Measurements from ENCODE around the gene VAV3.

The VAV3 gene

GRCh38 chr1:107807405-107807804, 157.6 kb downstream of the VAV3 start:
- no peak for TF ChIP-seq ZNF274 (IDR thresholded peaks at IDR 0.05; ENCODE audit: low read depth, low read length)
- H3K4me3 ChIP-seq (ENCODE audit: low read length), result no peak overlapping the region

DNA sequence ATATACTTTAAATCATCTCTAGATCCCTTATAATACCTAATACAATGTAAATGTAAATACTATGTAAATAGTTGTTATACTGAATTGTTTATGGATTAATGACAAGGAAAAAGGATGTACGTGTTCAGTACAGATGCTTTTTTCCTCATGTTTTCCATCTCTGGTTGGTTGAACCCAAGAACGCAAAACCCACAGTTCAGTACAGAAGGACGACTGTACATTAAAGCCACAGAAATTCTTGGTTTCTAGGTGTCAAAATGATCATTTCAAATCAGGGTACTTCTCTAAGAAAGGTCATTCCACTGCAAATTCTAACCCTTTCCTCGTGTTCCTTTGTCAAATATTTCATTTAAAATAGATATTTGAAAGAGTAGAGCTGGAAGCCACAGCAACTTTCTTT, 158.1 kb downstream of the VAV3 start:
- TF ChIP-seq ZNF274 (IDR thresholded peaks at IDR 0.05; ENCODE audit: low read depth, low read length), result no peak
- H3K4me3 ChIP-seq (ENCODE audit: low read length), result no peak overlapping the region

DNA sequence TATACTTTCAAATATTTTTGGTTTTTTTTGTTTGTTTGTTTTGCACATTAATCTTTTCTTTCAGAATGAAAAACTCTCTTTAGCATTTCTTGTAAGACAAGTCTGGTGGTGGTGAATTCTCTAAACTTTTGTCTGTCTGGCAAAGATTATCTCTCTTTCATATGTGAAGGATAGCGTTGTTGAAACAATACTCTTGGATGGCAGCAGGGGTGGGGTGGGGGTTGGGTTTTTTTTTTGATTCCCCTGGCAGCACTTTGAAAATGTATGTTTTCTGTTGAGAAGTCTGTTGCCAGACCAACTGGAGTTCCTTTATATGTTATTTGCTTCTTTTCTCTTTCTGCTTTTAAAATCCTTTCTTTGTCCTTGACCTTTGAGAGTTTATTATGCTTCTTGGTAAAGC, 160.2 kb downstream of the VAV3 start:
- TF ChIP-seq ZNF274 (IDR thresholded peaks at IDR 0.05; ENCODE audit: low read depth, low read length), result no peak
- H3K4me3 ChIP-seq (ENCODE audit: low read length), result no peak overlapping the region

GRCh38 chr1:107804134-107804533, 160.8 kb downstream of the VAV3 start:
- no peak for TF ChIP-seq ZNF274 (IDR thresholded peaks at IDR 0.05; ENCODE audit: low read depth, low read length)
- no peak overlapping the region for H3K4me3 ChIP-seq (ENCODE audit: low read length)

GRCh38 chr1:107803579-107803978, 161.4 kb downstream of the VAV3 start:
- no peak for TF ChIP-seq ZNF274 (IDR thresholded peaks at IDR 0.05; ENCODE audit: low read depth, low read length)
- no peak overlapping the region for H3K4me3 ChIP-seq (ENCODE audit: low read length)

GRCh38 chr1:107802654-107803053, 162.3 kb downstream of the VAV3 start:
- no peak overlapping the region for H3K4me3 ChIP-seq (ENCODE audit: low read length)
- no peak for TF ChIP-seq ZNF274 (IDR thresholded peaks at IDR 0.05; ENCODE audit: low read depth, low read length)

- TF ChIP-seq ZNF274 (IDR thresholded peaks at IDR 0.05; ENCODE audit: low read depth, low read length), result no peak
- H3K4me3 ChIP-seq (ENCODE audit: low read length), result no peak overlapping the region
These were observed 169.0 kb downstream of the VAV3 start for GRCh38 chr1:107795994-107796393.

- H3K4me3 ChIP-seq (ENCODE audit: low read length), result no peak overlapping the region
- no peak for TF ChIP-seq ZNF274 (IDR thresholded peaks at IDR 0.05; ENCODE audit: low read depth, low read length)
These were observed 169.5 kb downstream of the VAV3 start for GRCh38 chr1:107795441-107795840.

DNA sequence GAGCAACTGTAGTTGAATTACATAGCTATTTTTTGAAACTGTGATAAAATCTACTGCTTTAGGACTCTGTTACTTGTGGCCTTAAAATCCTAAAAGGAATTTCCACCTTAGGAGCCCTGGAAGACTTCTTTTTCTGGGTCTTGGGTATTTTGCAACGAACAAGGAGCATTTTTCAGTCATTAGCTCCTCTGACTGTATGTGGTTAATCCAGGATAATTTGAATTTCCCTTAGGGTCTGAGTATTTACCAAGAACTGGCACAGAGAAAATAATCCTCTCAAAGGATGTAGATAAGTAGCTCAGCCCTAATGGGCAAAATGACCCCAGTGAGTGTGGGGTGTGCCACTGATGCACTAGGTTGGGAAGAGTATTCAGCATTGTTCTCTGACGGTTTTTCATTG, 170.4 kb downstream of the VAV3 start:
- H3K4me3 ChIP-seq (ENCODE audit: low read length), result no peak overlapping the region
- no peak for TF ChIP-seq ZNF274 (IDR thresholded peaks at IDR 0.05; ENCODE audit: low read depth, low read length)

- TF ChIP-seq ZNF274 (IDR thresholded peaks at IDR 0.05; ENCODE audit: low read depth, low read length), result no peak
- H3K4me3 ChIP-seq (ENCODE audit: low read length), result no peak overlapping the region
These were observed 171.0 kb downstream of the VAV3 start for GRCh38 chr1:107793896-107794453.

- TF ChIP-seq ZNF274 (IDR thresholded peaks at IDR 0.05; ENCODE audit: low read depth, low read length), result no peak
- no peak overlapping the region for H3K4me3 ChIP-seq (ENCODE audit: low read length)
These were observed 173.6 kb downstream of the VAV3 start for GRCh38 chr1:107791348-107791747.

- no peak for TF ChIP-seq ZNF274 (IDR thresholded peaks at IDR 0.05; ENCODE audit: low read depth, low read length)
- H3K4me3 ChIP-seq (ENCODE audit: low read length), result no peak overlapping the region
These were observed 175.0 kb downstream of the VAV3 start for GRCh38 chr1:107789817-107790524.

DNA sequence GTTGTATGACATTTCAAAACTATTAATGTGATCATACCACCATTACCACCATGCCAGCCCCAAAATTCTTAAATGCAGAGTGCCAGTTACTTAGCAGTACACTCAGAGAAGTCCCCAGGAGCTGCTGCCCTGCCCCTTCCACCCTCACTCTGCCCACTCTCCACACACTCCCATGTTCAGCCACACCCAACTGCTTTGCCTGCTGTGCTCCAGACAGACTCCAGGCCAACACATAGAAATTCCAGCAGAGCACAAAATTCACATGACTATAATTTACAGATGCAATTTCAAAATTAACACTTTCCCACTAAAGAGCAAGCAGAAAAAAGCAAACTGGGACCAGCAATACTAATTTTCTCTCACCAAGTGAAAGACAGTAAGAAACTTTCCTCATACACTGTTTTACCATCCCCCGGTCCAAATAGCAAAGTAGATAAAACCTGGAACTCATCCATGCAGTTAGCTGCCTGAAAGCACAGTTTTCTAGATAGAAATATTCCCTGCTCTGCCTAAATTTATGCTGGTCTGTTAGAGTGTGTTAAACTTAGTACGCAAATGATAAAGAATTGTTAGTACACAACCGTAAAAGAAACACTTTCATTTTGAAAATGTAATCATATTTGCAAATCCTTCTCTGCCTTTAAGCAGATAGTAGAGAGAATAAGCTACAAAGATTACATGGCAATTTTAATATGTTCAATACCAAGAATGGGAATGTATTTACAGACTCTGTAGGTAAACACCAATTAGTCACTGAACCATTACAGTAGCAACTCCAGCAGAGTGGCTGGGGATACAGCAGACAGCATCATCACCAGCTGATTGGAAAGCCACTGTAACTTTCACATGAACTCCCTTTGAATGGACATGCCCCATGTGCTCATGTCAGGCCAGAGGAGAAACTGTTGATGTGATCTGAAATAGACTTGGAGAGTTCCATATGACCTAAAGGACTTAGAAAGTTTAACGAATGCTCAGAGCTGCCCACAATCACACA, 176.5 kb downstream of the VAV3 start:
- H3K4me3 ChIP-seq (ENCODE audit: low read length), result no peak overlapping the region

DNA sequence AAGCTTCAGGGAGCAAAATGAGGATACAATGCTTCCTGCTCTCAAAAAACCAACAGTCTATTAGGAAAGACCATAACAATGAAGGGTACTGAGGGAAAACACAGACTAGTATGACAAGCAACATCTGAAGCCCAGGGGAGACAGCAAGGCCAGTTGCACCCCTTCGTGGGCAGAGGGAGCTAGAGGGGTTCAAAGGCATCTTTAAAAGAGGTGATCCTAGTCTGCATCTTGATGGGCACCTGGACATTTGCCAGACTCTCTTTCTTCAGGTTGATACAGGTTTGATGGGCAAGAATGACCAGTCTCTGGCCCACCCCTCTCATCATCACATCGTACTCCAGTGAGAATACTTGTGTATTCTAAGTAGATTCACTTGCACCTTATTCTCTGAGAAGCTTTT, 177.7 kb downstream of the VAV3 start:
- H3K4me3 ChIP-seq (ENCODE audit: low read length), result no peak overlapping the region
- TF ChIP-seq ZNF274 (IDR thresholded peaks at IDR 0.05; ENCODE audit: low read depth, low read length), result no peak

More for the DNA sequence above, 176.5 kb downstream of the VAV3 start:
- TF ChIP-seq ZNF274 (IDR thresholded peaks at IDR 0.05; ENCODE audit: low read depth, low read length), result no peak
